AG09319 (cell line): ENCODE data around the gene HOXB3.

Experiments used
- DNase-seq: peaks from one replicate; pipeline ENCODE4 v3.0.0-alpha.2; 2010; ENCODE audit warnings: low read depth; ENCODE audit errors: extremely low read depth
- TF ChIP-seq, protein P1 (sequence below): IDR thresholded peaks from 2 replicates; pipeline ENCODE4 v1.5.1; 2011; ENCODE audit warnings: low read depth, mild to moderate bottlenecking, inconsistent platforms, low read length, moderate library complexity

The HOXB3 gene

DNA sequence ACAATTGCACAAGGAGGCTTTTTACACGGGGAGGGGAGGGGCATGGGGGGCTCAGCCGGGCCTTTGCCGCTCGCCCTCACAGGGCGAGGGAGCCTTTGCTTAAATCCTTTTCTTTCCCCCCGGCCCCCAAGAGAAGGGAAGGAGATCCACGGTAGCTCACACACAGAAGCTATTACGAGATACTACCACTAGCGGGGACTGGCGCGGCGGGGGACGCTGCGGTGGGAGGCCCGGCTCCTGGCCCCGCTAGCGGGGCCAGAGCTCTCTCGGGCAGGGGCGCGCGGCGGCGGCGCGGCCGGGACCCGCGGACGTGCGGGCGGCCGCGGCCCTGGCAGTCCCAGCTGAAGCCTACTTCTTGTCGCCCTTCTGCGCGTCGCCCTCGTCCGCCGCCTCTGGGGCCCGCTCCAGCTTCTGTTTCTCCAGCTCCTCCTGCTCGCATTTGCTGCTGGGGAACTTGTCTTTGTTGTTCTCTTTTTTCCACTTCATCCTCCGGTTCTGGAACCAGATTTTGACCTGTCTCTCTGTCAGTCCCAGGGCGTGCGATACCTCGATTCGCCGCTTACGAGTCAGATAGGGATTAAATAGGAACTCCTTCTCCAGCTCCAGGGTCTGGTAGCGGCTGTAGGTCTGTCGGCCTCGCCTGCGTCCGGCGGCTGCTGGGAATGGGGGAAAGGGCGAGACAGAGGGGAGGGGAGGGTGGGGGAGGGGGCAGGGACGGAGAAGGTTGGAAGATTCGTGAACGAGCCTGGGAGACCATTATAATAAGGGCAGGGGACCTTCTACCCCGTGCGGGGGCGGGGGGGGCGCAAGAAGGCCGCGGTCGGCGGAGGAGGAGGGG is 23.0 kb upstream of the HOXB3 start:
- TF ChIP-seq, protein P1, sequence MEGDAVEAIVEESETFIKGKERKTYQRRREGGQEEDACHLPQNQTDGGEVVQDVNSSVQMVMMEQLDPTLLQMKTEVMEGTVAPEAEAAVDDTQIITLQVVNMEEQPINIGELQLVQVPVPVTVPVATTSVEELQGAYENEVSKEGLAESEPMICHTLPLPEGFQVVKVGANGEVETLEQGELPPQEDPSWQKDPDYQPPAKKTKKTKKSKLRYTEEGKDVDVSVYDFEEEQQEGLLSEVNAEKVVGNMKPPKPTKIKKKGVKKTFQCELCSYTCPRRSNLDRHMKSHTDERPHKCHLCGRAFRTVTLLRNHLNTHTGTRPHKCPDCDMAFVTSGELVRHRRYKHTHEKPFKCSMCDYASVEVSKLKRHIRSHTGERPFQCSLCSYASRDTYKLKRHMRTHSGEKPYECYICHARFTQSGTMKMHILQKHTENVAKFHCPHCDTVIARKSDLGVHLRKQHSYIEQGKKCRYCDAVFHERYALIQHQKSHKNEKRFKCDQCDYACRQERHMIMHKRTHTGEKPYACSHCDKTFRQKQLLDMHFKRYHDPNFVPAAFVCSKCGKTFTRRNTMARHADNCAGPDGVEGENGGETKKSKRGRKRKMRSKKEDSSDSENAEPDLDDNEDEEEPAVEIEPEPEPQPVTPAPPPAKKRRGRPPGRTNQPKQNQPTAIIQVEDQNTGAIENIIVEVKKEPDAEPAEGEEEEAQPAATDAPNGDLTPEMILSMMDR = peak; percentile 6
- DNase-seq = no peak

DNA sequence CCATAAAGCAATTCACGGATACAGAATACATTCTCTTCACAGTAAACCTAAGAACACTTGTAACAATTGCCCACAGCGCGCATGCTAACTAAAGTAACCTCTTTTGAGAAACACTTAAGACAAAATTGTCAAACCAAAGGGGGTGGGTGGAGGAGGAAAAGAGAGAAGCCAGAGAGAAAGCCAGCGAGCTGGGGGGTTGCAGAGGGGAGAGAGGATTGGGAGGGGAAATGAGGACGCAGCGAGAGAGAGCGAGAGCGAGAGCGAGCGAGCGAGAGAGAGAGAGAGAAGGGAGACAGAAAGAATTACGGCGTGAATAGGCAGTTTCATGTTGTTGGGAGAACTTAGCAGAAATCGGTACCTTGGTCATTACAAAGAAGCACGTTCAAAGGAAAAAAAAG is 22.4 kb upstream of the HOXB3 start:
- no peak for DNase-seq
- TF ChIP-seq, protein P1 = no peak

DNA sequence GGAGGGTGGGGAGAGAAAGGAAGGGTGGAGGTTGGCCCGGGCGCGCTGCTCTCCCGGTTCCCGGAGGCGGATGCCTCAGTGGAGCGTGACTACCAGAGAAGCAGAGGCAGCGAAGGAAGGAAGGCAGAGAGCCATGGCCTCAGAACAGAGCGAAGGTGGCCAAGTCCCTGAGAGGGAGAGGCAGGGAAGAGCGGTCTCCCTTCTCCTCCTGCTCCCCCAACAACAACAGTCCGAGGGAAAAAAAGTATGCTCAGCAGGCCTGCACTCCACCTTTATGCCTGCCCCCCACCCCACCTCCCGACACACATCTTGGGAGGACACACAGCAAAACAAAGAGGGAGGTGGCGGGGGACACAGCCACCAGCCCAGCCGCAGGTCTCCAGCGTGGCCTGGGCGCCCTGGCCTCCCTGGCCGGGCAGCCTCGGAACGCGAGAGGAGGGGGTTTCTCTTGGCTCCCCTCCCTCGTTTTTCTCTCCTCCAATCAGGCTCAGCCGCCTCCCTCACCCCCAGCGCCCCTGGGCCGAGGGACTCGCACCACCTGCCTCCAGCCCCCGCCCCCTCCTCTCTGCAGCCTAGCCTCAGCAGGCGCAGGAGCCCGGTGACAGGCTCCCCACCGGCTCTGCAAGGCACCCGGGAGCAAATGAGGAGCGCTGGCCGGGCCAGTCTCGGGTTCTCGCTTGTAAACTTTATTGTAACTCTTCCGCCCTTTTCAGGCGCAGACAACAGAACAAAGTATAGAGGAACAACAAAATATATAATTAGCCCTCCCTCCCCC is 21.8 kb upstream of the HOXB3 start:
- TF ChIP-seq, protein P1 = no peak
- DNase-seq = no peak

DNA sequence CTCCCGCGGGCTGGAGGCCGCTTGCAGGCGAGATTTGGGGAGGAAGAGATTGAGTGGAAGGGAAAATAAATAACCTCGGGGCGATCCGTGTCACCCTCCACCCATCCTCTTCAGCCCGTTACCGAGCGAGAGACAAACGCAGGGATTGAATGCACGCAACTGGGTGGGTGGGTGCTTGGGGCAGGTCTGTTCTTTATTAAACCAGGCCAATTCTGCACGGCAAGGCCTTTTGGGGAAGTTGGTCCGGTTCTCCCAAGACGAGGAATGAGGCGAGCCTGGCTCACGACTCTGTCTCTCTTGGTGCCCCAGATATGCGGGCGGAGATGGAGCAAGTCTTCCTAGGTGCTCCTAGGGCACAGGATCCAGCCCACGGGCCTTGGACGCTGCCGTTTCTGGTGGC is 21.2 kb upstream of the HOXB3 start:
- no peak for DNase-seq

DNA sequence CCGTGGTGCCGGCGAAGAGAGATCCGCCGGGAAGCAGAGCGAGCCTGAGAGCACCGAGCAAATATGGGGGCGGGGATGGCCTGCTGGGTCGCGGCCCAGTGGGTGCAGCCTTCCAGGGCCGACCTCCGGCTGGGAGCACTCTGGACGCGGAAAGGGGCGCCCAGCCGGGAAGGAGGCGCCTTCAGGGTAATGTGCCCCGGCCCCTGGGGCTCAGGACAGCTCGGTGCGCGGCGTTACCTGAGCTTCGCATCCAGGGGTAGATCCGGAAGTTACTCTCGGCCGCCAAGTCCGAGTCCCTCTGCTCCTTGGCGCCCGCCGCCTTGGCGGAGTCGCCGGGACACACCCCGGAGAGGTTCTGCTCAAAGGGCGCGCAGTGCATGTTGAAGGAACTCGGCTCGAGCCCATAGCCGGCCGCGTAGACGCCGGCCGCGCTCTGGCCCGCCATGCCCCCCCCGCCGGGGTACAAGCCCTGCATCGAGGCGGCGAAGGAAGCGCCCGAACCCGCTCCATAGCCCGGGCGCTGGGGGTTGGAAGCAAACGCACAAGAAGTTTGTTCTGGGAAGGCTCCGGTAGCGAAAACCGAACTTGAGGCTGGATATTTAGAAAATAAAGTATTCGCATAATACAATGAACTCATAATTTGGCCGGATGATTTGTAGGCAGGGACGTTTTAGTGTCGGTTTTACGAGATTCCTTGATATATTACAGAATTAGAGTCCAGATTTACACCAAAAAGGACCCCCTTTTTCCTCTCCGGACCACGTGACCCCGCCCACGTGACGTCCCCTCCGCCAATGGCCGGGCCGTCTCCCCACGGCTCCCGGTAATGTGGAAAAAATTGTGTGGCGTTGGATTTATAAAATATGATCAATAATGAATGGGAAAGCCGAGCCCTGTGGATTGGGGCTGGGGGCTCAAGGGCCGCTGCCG is 20.5 kb upstream of the HOXB3 start, which contains the start of gene HOXB7:
TSS of gene HOXB7 (minus strand) at position 736 of the 930 bp plus-strand sequence. CDS start at position 637, 99 bp downstream.
- no peak for DNase-seq
- TF ChIP-seq, protein P1 = no peak

More for the DNA sequence above, 21.2 kb upstream of the HOXB3 start:
- TF ChIP-seq, protein P1 = no peak

DNA sequence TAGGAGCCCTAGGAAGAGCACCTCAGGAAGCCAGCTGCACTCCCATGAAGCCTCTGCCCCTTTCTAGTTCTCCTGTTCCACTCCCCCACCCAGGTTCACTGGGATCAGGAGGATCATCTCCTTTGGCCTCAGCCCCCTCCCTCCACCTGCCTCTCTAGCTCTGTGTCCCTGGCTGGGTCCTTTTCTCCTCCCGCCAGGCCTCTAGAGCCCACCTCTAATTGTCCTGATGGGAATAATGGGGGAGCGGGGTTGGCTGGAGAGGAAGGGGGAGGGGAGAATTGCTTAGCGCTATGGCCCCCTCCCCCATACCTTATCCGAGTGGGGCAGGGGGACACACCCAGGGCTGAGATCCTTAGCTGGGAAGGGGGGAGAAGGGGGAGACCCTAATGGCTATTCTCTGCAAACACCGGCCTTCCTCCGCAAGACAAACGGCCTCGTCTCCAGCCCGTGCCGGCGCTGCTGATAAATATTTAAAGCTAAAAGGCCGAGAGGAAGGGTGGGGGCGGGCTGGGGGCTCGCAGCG is 19.8 kb upstream of the HOXB3 start:
- TF ChIP-seq, protein P1 = no peak
- no peak for DNase-seq
